Lower leg skin (tissue), 3 donors: ENCODE data around the gene GPR34.

ENCODE experiments used
- POLR2A ChIP-seq, 2 donors: fragments of 450-650 bp; IDR thresholded peaks; one replicate each; pipeline ENCODE4 v1.6.1; 2016 to 2017; ENCODE audit warnings: antibody characterized with exemption in 2 of 2, mild to moderate bottlenecking in 1 of 2, moderate library complexity in 1 of 2
- TF ChIP-seq, protein P1 (sequence below), 3 donors: fragments of 450-650 bp; IDR thresholded peaks; one replicate each; pipeline ENCODE4 v1.5.1; 2016; ENCODE audit warnings: antibody characterized with exemption in 3 of 3, mild to moderate bottlenecking in 3 of 3, moderate library complexity in 2 of 3

DNA sequence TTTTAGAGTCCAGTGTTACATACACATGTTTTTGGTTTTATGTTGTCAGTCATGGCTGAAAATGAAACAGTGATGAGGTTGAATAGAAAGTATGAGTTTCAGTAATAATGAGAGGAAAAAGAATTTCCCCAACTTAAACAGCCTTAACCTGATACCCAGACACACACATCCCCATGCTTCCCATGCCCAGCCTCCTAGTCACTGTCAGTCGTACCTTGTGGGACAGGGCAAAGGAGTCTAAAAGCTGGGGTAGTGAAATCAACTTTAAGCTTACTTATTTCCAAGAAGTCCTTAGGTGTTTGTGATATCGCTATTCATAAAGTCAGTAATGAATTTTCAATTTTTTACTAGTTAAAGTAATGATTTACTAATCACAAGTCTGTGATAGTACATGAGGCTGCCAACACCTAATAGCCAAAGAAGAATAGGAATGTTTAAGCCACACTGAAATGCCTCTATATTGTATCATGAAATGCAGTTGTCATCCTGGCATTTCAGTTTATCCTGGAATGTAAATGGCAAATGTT is 24.3 kb upstream of the GPR34 start:
- TF ChIP-seq, protein P1, sequence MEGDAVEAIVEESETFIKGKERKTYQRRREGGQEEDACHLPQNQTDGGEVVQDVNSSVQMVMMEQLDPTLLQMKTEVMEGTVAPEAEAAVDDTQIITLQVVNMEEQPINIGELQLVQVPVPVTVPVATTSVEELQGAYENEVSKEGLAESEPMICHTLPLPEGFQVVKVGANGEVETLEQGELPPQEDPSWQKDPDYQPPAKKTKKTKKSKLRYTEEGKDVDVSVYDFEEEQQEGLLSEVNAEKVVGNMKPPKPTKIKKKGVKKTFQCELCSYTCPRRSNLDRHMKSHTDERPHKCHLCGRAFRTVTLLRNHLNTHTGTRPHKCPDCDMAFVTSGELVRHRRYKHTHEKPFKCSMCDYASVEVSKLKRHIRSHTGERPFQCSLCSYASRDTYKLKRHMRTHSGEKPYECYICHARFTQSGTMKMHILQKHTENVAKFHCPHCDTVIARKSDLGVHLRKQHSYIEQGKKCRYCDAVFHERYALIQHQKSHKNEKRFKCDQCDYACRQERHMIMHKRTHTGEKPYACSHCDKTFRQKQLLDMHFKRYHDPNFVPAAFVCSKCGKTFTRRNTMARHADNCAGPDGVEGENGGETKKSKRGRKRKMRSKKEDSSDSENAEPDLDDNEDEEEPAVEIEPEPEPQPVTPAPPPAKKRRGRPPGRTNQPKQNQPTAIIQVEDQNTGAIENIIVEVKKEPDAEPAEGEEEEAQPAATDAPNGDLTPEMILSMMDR (IDR thresholded peaks at IDR 0.05): no peak
- TF ChIP-seq POLR2A (IDR thresholded peaks at IDR 0.05): no peak
